ENCODE measurements around the gene EDN2. TPM values are rescaled to one million over a fixed set of nuclear protein-coding genes. Genes with fewer than 3 reads are reported as not detected.

EDN2 gene
- total RNA-seq, 3 donors from 2014 or later (not counting 1 experiment from before 2014, with no cell fraction given) = 0.29 to 0.93 (median 0.64) TPM

- Mint-ChIP-seq H3K27ac (no peak overlapping the region), H3K4me1 (no peaks in the 10 kb centered on the region), H3K9me3 (no peaks in the 10 kb centered on the region), H3K36me3 (no peaks in the 10 kb centered on the region), H3K27me3 (ENCODE audit: low read depth in 2 of 2) (peaks cover 0 to 4% of the 10 kb centered on the region in 2 donors), H3K4me3 (no peak overlapping the region)
- Histone ChIP-seq H3K27me3 (ENCODE audit: control insufficient read depth, insufficient read depth, low read length) (no peaks in the 10 kb centered on the region), H3K36me3 (ENCODE audit: control insufficient read depth, insufficient read depth, low read length) (no peaks in the 10 kb centered on the region), H3K27ac (ENCODE audit: low read length) (no peak overlapping the region), H3K9me3 (ENCODE audit: control insufficient read depth, insufficient read depth, low read length) (no peaks in the 10 kb centered on the region), H3K4me3 (ENCODE audit: low read length) (no peak overlapping the region), H3K4me1 (ENCODE audit: control insufficient read depth, insufficient read depth, low read length) (no peaks in the 10 kb centered on the region)
- DNase-seq (no peak), ATAC-seq (no peak)
- no peak for TF ChIP-seq CTCF (IDR thresholded peaks at IDR 0.05)
- WGBS (ENCODE audit: insufficient coverage) = 81% methylated on average over 5 of the region's 5 CpGs
- intact Hi-C loops (cut with micrococcal nuclease) = no loop called here
Measured at GRCh38 chr1:41466146-41466545, 18.3 kb downstream of the EDN2 start.

GRCh38 chr1:41465741-41466140, 18.7 kb downstream of the EDN2 start:
- TF ChIP-seq CTCF (IDR thresholded peaks at IDR 0.05) = no peak
- H3K36me3 ChIP-seq (ENCODE audit: control insufficient read depth, insufficient read depth, low read length) = no peaks in the 10 kb centered on the region
- no peaks in the 10 kb centered on the region for H3K27me3 ChIP-seq (ENCODE audit: control insufficient read depth, insufficient read depth, low read length)
- no peaks in the 10 kb centered on the region for H3K4me1 ChIP-seq (ENCODE audit: control insufficient read depth, insufficient read depth, low read length)
- intact Hi-C loops (cut with micrococcal nuclease) = no loop called here
- H3K27ac ChIP-seq (ENCODE audit: low read length) = no peak overlapping the region
- Mint-ChIP-seq H3K4me3 (no peak overlapping the region), H3K27me3 (ENCODE audit: low read depth in 2 of 2) (peaks cover 0 to 4% of the 10 kb centered on the region in 2 donors), H3K4me1 (no peaks in the 10 kb centered on the region), H3K36me3 (no peaks in the 10 kb centered on the region), H3K9me3 (no peaks in the 10 kb centered on the region), H3K27ac (no peak overlapping the region)
- ATAC-seq (no peak), DNase-seq (no peak)
- 100% methylated on average over 1 of the region's 1 CpG for WGBS (ENCODE audit: insufficient coverage)
- no peaks in the 10 kb centered on the region for H3K9me3 ChIP-seq (ENCODE audit: control insufficient read depth, insufficient read depth, low read length)
- H3K4me3 ChIP-seq (ENCODE audit: low read length) = no peak overlapping the region

- H3K27me3 Mint-ChIP-seq (ENCODE audit: low read depth in 2 of 2) = peaks cover 0 to 4% of the 10 kb centered on the region in 2 donors
- H3K36me3 Mint-ChIP-seq = no peaks in the 10 kb centered on the region
- DNase-seq = no peak
- H3K4me3 ChIP-seq (ENCODE audit: low read length) = no peak overlapping the region
- no peak for TF ChIP-seq CTCF (IDR thresholded peaks at IDR 0.05)
- no peaks in the 10 kb centered on the region for H3K36me3 ChIP-seq (ENCODE audit: control insufficient read depth, insufficient read depth, low read length)
- H3K27ac Mint-ChIP-seq = no peak overlapping the region
- H3K27me3 ChIP-seq (ENCODE audit: control insufficient read depth, insufficient read depth, low read length) = no peaks in the 10 kb centered on the region
- intact Hi-C loops (cut with micrococcal nuclease) = no loop called here
- H3K4me3 Mint-ChIP-seq = no peak overlapping the region
- H3K27ac ChIP-seq (ENCODE audit: low read length) = no peak overlapping the region
- ATAC-seq = no peak
- H3K4me1 ChIP-seq (ENCODE audit: control insufficient read depth, insufficient read depth, low read length) = no peaks in the 10 kb centered on the region
- 84% methylated on average over 7 of the region's 7 CpGs for WGBS (ENCODE audit: insufficient coverage)
- no peaks in the 10 kb centered on the region for H3K9me3 Mint-ChIP-seq
- H3K9me3 ChIP-seq (ENCODE audit: control insufficient read depth, insufficient read depth, low read length) = no peaks in the 10 kb centered on the region
- no peaks in the 10 kb centered on the region for H3K4me1 Mint-ChIP-seq
Measured at GRCh38 chr1:41464885-41465284, 19.6 kb downstream of the EDN2 start.

- ATAC-seq (no peak), DNase-seq (no peak)
- Mint-ChIP-seq H3K36me3 (no peaks in the 10 kb centered on the region), H3K27me3 (ENCODE audit: low read depth in 2 of 2) (peaks cover 0 to 4% of the 10 kb centered on the region in 2 donors), H3K9me3 (no peaks in the 10 kb centered on the region), H3K27ac (no peak overlapping the region), H3K4me3 (no peak overlapping the region), H3K4me1 (no peaks in the 10 kb centered on the region)
- Histone ChIP-seq H3K4me1 (ENCODE audit: control insufficient read depth, insufficient read depth, low read length) (no peaks in the 10 kb centered on the region), H3K27ac (ENCODE audit: low read length) (no peak overlapping the region), H3K27me3 (ENCODE audit: control insufficient read depth, insufficient read depth, low read length) (no peaks in the 10 kb centered on the region), H3K4me3 (ENCODE audit: low read length) (no peak overlapping the region), H3K9me3 (ENCODE audit: control insufficient read depth, insufficient read depth, low read length) (no peaks in the 10 kb centered on the region), H3K36me3 (ENCODE audit: control insufficient read depth, insufficient read depth, low read length) (no peaks in the 10 kb centered on the region)
- TF ChIP-seq CTCF (IDR thresholded peaks at IDR 0.05) = no peak
- 91% methylated on average over 2 of the region's 2 CpGs for WGBS (ENCODE audit: insufficient coverage)
- intact Hi-C loops (cut with micrococcal nuclease) = no loop called here
Measured at GRCh38 chr1:41463516-41463915, 21.0 kb downstream of the EDN2 start.
